CD4-positive, alpha-beta T cell (primary cell): ENCODE results near the gene FKBP4. TPM values are rescaled to one million over a fixed set of nuclear protein-coding genes. Genes with fewer than 3 reads are reported as not detected.

Experiments used
- ATAC-seq: fragments of 200-7000 bp; cut with Tn5 transposase; one replicate; pipeline ENCODE4 v1.10.0; 2022; ENCODE audit warnings: mild to moderate bottlenecking; ENCODE audit not compliant: poor library complexity
- CTCF ChIA-PET: fragments of 350-600 bp; sonication (Branson Sonifier 250); formaldehyde crosslinking; loops from one replicate; lab custom pipeline; 2021; ENCODE audit warnings: antibody characterized with exemption, inconsistent platforms; lab: Charles Lee
- POLR2A ChIA-PET: fragments of 350-600 bp; sonication (Branson Sonifier 250); formaldehyde crosslinking; loops from one replicate; lab custom pipeline; 2021; ENCODE audit warnings: antibody characterized with exemption, inconsistent platforms; lab: Charles Lee
- DNase-seq, 14 experiments: peaks; one replicate each; pipeline ENCODE4 v3.0.0-alpha.2; 2013 to 2020; ENCODE audit warnings: mixed read lengths in 2 of 14
- H3K27ac ChIP-seq, 2 donors: one replicate each; pipeline versions ENCODE4 v1.5.1 to v1.7.0; 2013; ENCODE audit warnings: low read length in 2 of 2, low read depth in 1 of 2, mild to moderate bottlenecking in 1 of 2
- H3K27me3 ChIP-seq, 2 experiments: 1 replicate in 1 of 2; 2 replicates in 1 of 2; pipeline versions ENCODE4 v1.6.1 to v1.7.0; 2013; ENCODE audit warnings: low read length in 2 of 2, control low read depth in 1 of 2, mild to moderate bottlenecking in 1 of 2, moderate library complexity in 1 of 2; ENCODE audit not compliant: insufficient read depth in 2 of 2, control insufficient read depth in 1 of 2
- H3K36me3 ChIP-seq: one replicate; pipeline ENCODE4 v1.6.1; 2013; ENCODE audit warnings: low read length, control low read depth; ENCODE audit not compliant: insufficient read depth
- H3K4me1 ChIP-seq: one replicate; pipeline ENCODE4 v1.6.1; 2013; ENCODE audit warnings: low read length, control low read depth; ENCODE audit not compliant: insufficient read depth
- H3K4me3 ChIP-seq: one replicate; pipeline ENCODE4 v1.5.1; 2013; ENCODE audit warnings: mild to moderate bottlenecking, low read length, moderate library complexity
- H3K9me3 ChIP-seq, 2 experiments: 1 replicate in 1 of 2; 2 replicates in 1 of 2; pipeline versions ENCODE4 v1.6.1 to v1.7.0; 2013; ENCODE audit warnings: low read length in 2 of 2, mild to moderate bottlenecking in 2 of 2, control low read depth in 1 of 2, moderate library complexity in 1 of 2; ENCODE audit not compliant: control insufficient read depth in 1 of 2, insufficient read depth in 1 of 2
- H3K27ac Mint-ChIP-seq: one replicate; pipeline ENCODE4 v1.8.0; 2020; ENCODE audit warnings: mixed read lengths
- H3K27me3 Mint-ChIP-seq: one replicate; pipeline ENCODE4 v1.8.0; 2021; ENCODE audit warnings: mixed read lengths
- H3K36me3 Mint-ChIP-seq: one replicate; pipeline ENCODE4 v1.8.0; 2021; ENCODE audit warnings: low read depth, mixed read lengths
- H3K4me1 Mint-ChIP-seq: one replicate; pipeline ENCODE4 v1.8.0; 2021; ENCODE audit warnings: low read depth, mixed read lengths
- H3K4me3 Mint-ChIP-seq: one replicate; pipeline ENCODE4 v1.8.0; 2020; ENCODE audit warnings: mild to moderate bottlenecking, mixed read lengths
- H3K9me3 Mint-ChIP-seq: one replicate; pipeline ENCODE4 v1.8.0; 2020; ENCODE audit warnings: mixed read lengths
- intact Hi-C, 2 experiments: fragments of 100-400 bp; cut with DNase I in 1 of 2; cut with micrococcal nuclease in 1 of 2; formaldehyde crosslinking; loops; one replicate each; pipeline versions ENCODE4 v1.15.1 to v1.9.0; 2023 to 2025; cut with DNase I, micrococcal nuclease
- total RNA-seq, 174 experiments: library from RNA in 2 of 174; stranded (reverse) in 2 of 174; gene quantifications; one replicate each; pipeline ENCODE4 v1.2.3 and lab custom pipeline; 2021 to 2026
- TF ChIP-seq, protein P1 (sequence below): fragments of 200-600 bp; IDR thresholded peaks from one replicate; pipeline ENCODE4 v1.8.0; 2022; ENCODE audit warnings: antibody characterized with exemption, mild to moderate bottlenecking

The FKBP4 gene
- total RNA-seq, 2 experiments from 2014 or later: 35.7 to 40.3 TPM

DNA sequence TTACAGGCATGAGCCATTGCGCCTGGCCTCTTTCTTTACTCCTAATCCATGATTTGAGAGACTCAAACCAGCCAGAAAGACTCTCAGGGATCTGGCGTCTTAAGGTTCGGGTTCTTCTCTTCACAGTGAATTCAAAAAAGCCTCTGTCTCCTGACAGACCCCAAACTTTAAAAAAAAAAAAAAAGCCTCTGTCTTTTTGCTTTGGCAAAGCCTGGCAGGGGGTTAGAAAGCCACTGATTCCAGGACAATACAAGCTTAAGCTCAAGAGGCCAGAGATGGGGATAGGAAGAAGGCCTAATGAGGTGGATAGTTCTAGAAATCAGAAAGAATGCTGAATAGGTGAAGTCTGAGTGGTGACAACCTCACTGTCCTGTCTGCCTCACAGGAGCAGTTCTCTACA is 31.3 kb downstream of the FKBP4 start:
- no peaks in the 10 kb centered on the region for H3K27me3 ChIP-seq
- peaks cover 91% of the 10 kb centered on the region for H3K36me3 Mint-ChIP-seq
- no peaks in the 10 kb centered on the region for H3K4me1 ChIP-seq
- DNase-seq (no peak), ATAC-seq (no peak)
- H3K4me3 ChIP-seq: no peak overlapping the region
- H3K9me3 ChIP-seq: no peaks in the 10 kb centered on the region
- intact Hi-C loops: no loop called here
- H3K9me3 Mint-ChIP-seq: no peaks in the 10 kb centered on the region
- no peak overlapping the region for H3K27ac ChIP-seq
- H3K36me3 ChIP-seq: peaks cover 76% of the 10 kb centered on the region
- no peaks in the 10 kb centered on the region for H3K4me1 Mint-ChIP-seq
- ChIA-PET POLR2A (no interaction called here), CTCF (no interaction called here)
- H3K4me3 Mint-ChIP-seq: no peak overlapping the region
- TF ChIP-seq, protein P1, sequence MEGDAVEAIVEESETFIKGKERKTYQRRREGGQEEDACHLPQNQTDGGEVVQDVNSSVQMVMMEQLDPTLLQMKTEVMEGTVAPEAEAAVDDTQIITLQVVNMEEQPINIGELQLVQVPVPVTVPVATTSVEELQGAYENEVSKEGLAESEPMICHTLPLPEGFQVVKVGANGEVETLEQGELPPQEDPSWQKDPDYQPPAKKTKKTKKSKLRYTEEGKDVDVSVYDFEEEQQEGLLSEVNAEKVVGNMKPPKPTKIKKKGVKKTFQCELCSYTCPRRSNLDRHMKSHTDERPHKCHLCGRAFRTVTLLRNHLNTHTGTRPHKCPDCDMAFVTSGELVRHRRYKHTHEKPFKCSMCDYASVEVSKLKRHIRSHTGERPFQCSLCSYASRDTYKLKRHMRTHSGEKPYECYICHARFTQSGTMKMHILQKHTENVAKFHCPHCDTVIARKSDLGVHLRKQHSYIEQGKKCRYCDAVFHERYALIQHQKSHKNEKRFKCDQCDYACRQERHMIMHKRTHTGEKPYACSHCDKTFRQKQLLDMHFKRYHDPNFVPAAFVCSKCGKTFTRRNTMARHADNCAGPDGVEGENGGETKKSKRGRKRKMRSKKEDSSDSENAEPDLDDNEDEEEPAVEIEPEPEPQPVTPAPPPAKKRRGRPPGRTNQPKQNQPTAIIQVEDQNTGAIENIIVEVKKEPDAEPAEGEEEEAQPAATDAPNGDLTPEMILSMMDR: no peak
- H3K27ac Mint-ChIP-seq: no peak overlapping the region
- no peaks in the 10 kb centered on the region for H3K27me3 Mint-ChIP-seq

DNA sequence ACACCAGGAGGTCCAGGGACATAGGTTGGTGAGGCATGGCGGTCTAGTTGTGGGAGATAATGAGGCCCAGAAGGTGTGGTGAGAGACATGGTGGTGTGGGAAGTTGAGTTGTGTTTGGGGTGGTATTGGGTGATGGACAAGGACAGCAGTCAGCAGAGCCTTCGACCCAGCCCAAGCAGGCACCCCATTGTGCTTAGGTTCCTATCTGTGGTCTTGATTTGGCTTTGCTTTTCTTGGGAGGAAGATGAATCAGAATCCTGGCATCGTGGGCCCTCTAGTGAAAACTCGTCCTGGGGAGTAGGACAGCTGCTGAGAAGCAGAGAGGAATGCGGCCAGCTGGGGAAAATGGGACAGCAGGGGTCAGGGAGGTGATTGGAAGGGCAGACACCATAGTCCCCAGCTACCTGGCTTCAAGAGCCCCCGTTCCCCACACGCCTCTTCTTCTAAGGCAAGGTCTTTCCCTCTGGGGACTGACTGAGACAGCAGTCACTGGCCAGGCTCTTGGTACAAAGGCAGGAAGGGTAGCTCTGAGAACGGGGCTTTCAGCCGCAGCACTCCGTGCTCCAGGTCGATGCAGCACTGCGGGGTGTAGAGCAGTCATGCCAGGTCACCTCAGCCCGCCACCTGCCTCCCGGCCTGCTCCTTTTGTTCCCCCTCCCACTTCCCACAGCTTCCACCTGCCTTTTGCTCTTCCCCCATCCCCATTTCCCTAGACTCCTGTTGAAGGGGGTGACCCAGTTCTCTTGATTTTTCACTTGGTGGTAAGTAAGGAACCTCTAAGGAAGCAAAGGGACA is 32.1 kb downstream of the FKBP4 start:
- DNase-seq: no peak
- ChIA-PET POLR2A (no interaction called here), CTCF (no interaction called here)
- no peak for ATAC-seq
- H3K9me3 Mint-ChIP-seq: no peaks in the 10 kb centered on the region
- H3K4me3 Mint-ChIP-seq: no peak overlapping the region
- H3K27me3 Mint-ChIP-seq: no peaks in the 10 kb centered on the region
- intact Hi-C loops: no loop called here
- no peak overlapping the region for H3K27ac Mint-ChIP-seq
- H3K4me1 Mint-ChIP-seq: no peaks in the 10 kb centered on the region
- H3K27ac ChIP-seq: no peak overlapping the region
- H3K36me3 ChIP-seq: peaks cover 67% of the 10 kb centered on the region
- H3K4me3 ChIP-seq: no peak overlapping the region
- H3K27me3 ChIP-seq: no peaks in the 10 kb centered on the region
- no peaks in the 10 kb centered on the region for H3K4me1 ChIP-seq
- H3K36me3 Mint-ChIP-seq: peaks cover 88% of the 10 kb centered on the region
- TF ChIP-seq, protein P1: no peak
- H3K9me3 ChIP-seq: no peaks in the 10 kb centered on the region

DNA sequence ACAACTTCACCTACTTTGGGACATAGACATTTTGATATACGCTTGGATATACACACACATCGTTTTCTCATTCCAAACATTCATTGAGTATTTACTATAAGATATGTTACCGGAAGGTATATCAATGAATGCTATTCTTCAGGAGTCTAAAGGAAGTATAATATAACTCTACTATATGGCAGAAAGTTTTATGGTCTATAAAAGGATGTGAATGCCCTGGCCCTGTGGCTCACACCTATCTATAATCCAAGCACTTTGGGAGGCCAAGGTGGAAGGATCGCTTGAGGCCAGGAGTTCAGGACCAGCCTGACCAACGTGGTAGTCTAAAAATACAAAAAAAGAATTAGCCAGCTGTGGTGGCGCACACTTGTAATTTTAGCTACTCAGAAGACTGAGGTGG is 34.5 kb downstream of the FKBP4 start:
- TF ChIP-seq, protein P1: no peak
- H3K27me3 Mint-ChIP-seq: no peaks in the 10 kb centered on the region
- no peaks in the 10 kb centered on the region for H3K9me3 ChIP-seq
- ChIA-PET POLR2A (no interaction called here), CTCF (no interaction called here)
- H3K4me3 Mint-ChIP-seq: no peak overlapping the region
- H3K4me3 ChIP-seq: no peak overlapping the region
- H3K4me1 Mint-ChIP-seq: no peaks in the 10 kb centered on the region
- H3K9me3 Mint-ChIP-seq: no peaks in the 10 kb centered on the region
- no peak overlapping the region for H3K27ac ChIP-seq
- no peak for ATAC-seq
- no peak for DNase-seq
- H3K27me3 ChIP-seq: no peaks in the 10 kb centered on the region
- H3K4me1 ChIP-seq: no peaks in the 10 kb centered on the region
- peaks cover 71% of the 10 kb centered on the region for H3K36me3 Mint-ChIP-seq
- intact Hi-C loops: no loop called here
- H3K27ac Mint-ChIP-seq: no peak overlapping the region
- H3K36me3 ChIP-seq: peaks cover 43% of the 10 kb centered on the region
